Uterus (tissue), 2 donors: Measurements from ENCODE around the gene KIT.

Experiments
- POLR2A ChIP-seq, 2 donors: fragments of 450-650 bp; IDR thresholded peaks; one replicate each; pipeline ENCODE4 v1.6.1; 2016; ENCODE audit warnings: antibody characterized with exemption in 2 of 2, mild to moderate bottlenecking in 1 of 2, moderate library complexity in 1 of 2
- TF ChIP-seq, protein P1 (sequence below), 4 experiments: fragments of 200-600 bp in 2 of 4; fragments of 450-650 bp in 2 of 4; sonication (generic) in 2 of 4; IDR thresholded peaks; one replicate each; pipeline ENCODE4 v1.5.1; 2016 to 2019; ENCODE audit warnings: antibody characterized with exemption in 4 of 4, mild to moderate bottlenecking in 2 of 4, moderate library complexity in 1 of 4

DNA sequence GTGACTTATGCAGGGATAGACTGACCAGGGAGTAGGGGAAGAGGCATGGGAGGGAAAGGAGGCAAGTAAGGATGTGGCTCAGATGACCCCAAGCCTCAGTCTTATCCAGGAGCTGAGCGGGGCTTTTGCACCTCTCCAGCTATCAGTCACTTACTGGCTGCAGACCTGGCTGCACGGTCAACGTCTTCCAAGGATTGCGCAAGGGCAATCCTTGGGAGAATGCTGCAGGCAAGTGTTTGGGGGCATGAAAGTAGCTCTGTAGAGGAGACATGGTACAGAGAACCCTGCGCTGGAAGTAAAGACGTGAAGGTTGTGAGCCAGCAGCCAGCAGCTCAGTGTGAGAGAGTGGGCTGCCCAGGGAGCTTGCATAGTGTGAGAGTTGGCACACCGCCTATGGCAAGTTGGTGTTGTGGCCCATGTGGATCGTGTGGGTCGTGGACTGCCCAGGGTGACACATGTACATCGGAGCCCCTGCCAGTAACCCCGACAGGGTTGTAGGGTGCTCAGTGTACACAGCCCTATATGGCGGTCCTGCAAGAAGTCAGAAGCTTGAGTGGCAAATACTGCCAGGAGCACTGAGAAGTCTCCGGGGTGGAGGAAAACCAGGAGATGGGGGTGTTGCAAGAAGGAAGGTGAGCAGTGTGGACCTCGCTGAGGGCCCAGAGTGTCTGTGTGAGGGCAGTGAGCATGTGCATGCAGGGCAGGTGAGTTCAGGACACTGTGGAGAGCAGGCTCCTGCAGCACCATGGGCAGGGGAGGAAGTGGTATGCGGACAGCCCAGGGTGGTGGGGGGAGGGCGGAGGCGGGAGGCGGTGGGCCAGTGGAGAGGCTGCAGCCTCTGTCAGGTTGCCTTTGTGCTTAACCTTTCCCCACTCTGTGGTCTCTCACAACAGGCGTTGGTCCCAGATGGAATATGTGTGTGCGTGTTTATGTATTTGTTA is 50.9 kb downstream of the KIT start:
- TF ChIP-seq, protein P1, sequence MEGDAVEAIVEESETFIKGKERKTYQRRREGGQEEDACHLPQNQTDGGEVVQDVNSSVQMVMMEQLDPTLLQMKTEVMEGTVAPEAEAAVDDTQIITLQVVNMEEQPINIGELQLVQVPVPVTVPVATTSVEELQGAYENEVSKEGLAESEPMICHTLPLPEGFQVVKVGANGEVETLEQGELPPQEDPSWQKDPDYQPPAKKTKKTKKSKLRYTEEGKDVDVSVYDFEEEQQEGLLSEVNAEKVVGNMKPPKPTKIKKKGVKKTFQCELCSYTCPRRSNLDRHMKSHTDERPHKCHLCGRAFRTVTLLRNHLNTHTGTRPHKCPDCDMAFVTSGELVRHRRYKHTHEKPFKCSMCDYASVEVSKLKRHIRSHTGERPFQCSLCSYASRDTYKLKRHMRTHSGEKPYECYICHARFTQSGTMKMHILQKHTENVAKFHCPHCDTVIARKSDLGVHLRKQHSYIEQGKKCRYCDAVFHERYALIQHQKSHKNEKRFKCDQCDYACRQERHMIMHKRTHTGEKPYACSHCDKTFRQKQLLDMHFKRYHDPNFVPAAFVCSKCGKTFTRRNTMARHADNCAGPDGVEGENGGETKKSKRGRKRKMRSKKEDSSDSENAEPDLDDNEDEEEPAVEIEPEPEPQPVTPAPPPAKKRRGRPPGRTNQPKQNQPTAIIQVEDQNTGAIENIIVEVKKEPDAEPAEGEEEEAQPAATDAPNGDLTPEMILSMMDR (IDR thresholded peaks at IDR 0.05) = no peak
- no peak for TF ChIP-seq POLR2A (IDR thresholded peaks at IDR 0.05)
